Thymus (tissue), 11 donors: ENCODE measurements around the gene ERC2. TPM values are rescaled to one million over a fixed set of nuclear protein-coding genes. Genes with fewer than 3 reads are reported as not detected.

Experiments
- DNase-seq, 9 donors: peaks; one replicate each; pipeline ENCODE4 v3.0.0-alpha.2; 2013; ENCODE audit warnings: low spot score in 9 of 9, low read depth in 6 of 9, missing footprints in 1 of 9
- H3K27ac ChIP-seq, 2 donors: one replicate each; pipeline ENCODE4 v1.5.1; 2013; ENCODE audit warnings: control low read depth in 1 of 2, low read depth in 1 of 2, low read length in 1 of 2, mild to moderate bottlenecking in 1 of 2, moderate library complexity in 1 of 2
- H3K27me3 ChIP-seq, 2 donors: one replicate each; pipeline ENCODE4 v1.5.1; 2013; ENCODE audit warnings: low read length in 1 of 2; ENCODE audit not compliant: control insufficient read depth in 2 of 2, insufficient read depth in 1 of 2
- H3K36me3 ChIP-seq, 2 donors: one replicate each; pipeline ENCODE4 v1.5.1; 2013; ENCODE audit warnings: low read length in 1 of 2, mild to moderate bottlenecking in 1 of 2, moderate library complexity in 1 of 2; ENCODE audit not compliant: control insufficient read depth in 2 of 2, insufficient read depth in 2 of 2
- H3K4me1 ChIP-seq, 2 donors: one replicate each; pipeline ENCODE4 v1.5.1; 2013; ENCODE audit warnings: low read length in 2 of 2; ENCODE audit not compliant: control insufficient read depth in 2 of 2, insufficient read depth in 2 of 2
- H3K4me3 ChIP-seq, 2 donors: one replicate each; pipeline ENCODE4 v1.5.1; 2013; ENCODE audit warnings: low read length in 2 of 2, control low read depth in 1 of 2, mild to moderate bottlenecking in 1 of 2
- H3K9me3 ChIP-seq, 2 donors: one replicate each; pipeline ENCODE4 v1.5.1; 2013; ENCODE audit warnings: low read length in 1 of 2, mild to moderate bottlenecking in 1 of 2; ENCODE audit not compliant: control insufficient read depth in 2 of 2, insufficient read depth in 1 of 2
- WGBS: extraction: QIAGEN DNeasy Blood & Tissue Kit; methylation state at CpG from one replicate; pipeline ENCODE4 v1.1.7; 2013; 5-methylcytosine and 5-hydroxymethylcytosine counted together
- polyA plus RNA-seq: library from polyadenylated mRNA; stranded (reverse); fragments of 200-250 nt; gene quantifications from one replicate; pipeline ENCODE4 v1.2.3, GENCODE V29; 2013
- total RNA-seq: library from RNA; stranded (reverse); fragments of 120-200 nt; gene quantifications from one replicate; pipeline ENCODE4 v1.2.4, GENCODE V29; 2013
- donor health status: healthy.

ERC2 gene
- total and polyA plus RNA-seq, 2 donors = 0.28 to 0.50 TPM

DNA sequence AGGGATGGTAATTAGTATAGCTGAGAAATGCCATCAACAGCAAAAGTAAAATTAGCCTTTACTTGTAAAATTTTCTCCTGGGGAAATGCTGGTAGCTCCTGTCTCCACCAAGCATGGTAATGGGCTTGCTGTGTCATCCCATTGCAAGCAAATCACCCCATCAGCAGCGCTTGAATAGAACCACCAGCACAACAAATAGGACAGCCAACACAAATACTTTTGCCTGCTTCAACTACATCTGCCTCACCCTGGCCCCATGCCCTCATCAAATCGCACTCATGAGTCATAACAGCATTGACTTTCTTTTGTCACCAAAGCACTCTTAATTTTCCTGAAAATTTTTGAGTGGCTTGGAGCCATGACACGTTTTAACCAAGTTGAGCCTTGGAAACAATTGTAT lies 52.6 kb downstream of the ERC2 start:
- Histone ChIP-seq H3K36me3 (no peaks in the 10 kb centered on the region), H3K4me3 (no peak overlapping the region), H3K4me1 (no peaks in the 10 kb centered on the region), H3K9me3 (no peaks in the 10 kb centered on the region), H3K27ac (no peak overlapping the region), H3K27me3 (no peaks in the 10 kb centered on the region)
- no peak for DNase-seq
- 84% methylated on average over 3 of the region's 3 CpGs for WGBS

DNA sequence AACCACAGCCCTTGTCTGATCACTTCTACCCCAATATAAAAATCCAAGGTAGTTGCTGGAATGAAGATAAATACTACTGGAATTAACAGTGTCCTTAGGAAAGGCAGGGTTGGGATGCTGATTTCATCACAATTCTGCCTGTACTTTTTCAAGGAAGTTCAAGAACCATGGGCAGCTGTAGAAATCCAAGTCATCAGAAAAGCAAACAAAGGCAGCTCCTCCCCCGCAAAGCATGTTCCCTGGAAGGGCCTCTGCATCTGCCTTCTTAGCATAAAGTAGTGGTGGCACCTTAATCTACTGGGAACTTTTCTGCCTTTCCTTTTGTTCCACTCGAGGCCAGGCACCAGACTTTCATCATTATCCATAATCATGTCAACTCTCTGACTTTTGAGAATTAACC lies 54.4 kb downstream of the ERC2 start:
- H3K27me3 ChIP-seq = no peaks in the 10 kb centered on the region
- no peaks in the 10 kb centered on the region for H3K9me3 ChIP-seq
- H3K36me3 ChIP-seq = no peaks in the 10 kb centered on the region
- no peaks in the 10 kb centered on the region for H3K4me1 ChIP-seq
- DNase-seq = no peak
- no peak overlapping the region for H3K27ac ChIP-seq
- 58% methylated on average over 2 of the region's 2 CpGs for WGBS
- H3K4me3 ChIP-seq = no peak overlapping the region

DNA sequence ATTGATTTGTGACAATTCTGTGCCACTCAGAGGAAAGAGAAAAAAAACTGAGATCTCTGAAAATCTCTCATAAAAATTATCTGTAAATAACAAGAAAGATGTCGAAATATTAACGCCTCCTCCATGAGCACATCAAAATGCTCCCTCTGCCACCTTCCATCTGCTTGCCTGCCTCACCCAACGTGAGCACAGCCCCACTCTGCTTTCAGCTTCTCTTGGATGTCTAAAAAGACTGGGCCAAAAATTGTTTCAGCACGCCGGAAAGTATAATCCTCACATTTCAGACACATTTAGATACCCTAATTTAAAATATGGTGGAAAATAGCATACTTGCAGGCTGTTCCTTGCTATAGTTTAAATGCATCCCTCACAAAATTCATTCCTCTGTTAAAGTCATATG lies 57.1 kb downstream of the ERC2 start:
- no peaks in the 10 kb centered on the region for H3K4me1 ChIP-seq
- DNase-seq = no peak
- no peaks in the 10 kb centered on the region for H3K27me3 ChIP-seq
- no peaks in the 10 kb centered on the region for H3K9me3 ChIP-seq
- H3K27ac ChIP-seq = no peak overlapping the region
- WGBS = 94% methylated on average over 5 of the region's 5 CpGs
- no peaks in the 10 kb centered on the region for H3K36me3 ChIP-seq
- no peak overlapping the region for H3K4me3 ChIP-seq

DNA sequence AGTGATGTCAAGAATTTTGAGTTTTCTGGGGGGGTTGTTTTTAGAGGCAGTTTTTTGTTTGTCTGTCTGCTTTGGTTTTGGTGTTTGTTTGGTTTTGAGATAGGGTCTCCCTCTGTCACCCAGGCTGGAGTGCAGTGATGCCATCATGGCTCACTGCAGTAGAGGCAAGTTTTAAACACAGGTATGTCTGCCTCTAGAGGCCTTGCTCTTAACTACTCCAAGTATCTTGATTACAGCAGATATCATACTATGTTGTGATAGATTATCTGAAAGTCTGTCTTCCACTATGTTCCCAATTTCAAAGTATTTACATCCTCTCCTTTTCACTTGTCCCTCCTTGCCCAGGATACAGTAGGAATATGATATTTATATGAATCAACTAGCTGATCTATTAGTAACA lies 57.7 kb downstream of the ERC2 start:
- Histone ChIP-seq H3K4me1 (no peaks in the 10 kb centered on the region), H3K27ac (no peak overlapping the region)

DNA sequence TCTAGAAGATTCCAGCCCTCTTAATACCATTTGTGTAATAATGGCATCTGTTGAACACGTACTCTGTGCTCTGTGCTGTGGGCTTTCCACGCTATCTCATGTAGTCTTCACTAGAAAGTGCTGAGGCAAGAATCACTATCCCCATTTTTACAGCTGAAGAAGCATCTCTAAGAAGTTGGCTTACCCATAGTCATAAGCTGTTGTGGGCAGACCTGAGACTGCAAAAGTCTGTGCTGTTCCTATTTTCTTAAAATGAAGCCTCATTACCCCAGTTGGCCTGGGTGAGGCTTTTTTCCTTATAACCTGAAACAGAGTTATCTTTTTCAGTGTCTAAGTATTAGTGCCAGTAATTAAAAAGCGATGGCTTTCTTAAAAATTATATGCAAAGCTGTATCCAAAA lies 58.5 kb downstream of the ERC2 start:
- H3K27me3 ChIP-seq = no peaks in the 10 kb centered on the region
- no peak for DNase-seq
- H3K36me3 ChIP-seq = no peaks in the 10 kb centered on the region
- 98% methylated on average over 3 of the region's 3 CpGs for WGBS
- no peak overlapping the region for H3K27ac ChIP-seq
- H3K9me3 ChIP-seq = no peaks in the 10 kb centered on the region
- H3K4me1 ChIP-seq = no peaks in the 10 kb centered on the region
- H3K4me3 ChIP-seq = no peak overlapping the region

More for the DNA sequence above, 57.7 kb downstream of the ERC2 start:
- Histone ChIP-seq H3K9me3 (no peaks in the 10 kb centered on the region), H3K27me3 (no peaks in the 10 kb centered on the region), H3K4me3 (no peak overlapping the region), H3K36me3 (no peaks in the 10 kb centered on the region)
- DNase-seq = no peak

DNA sequence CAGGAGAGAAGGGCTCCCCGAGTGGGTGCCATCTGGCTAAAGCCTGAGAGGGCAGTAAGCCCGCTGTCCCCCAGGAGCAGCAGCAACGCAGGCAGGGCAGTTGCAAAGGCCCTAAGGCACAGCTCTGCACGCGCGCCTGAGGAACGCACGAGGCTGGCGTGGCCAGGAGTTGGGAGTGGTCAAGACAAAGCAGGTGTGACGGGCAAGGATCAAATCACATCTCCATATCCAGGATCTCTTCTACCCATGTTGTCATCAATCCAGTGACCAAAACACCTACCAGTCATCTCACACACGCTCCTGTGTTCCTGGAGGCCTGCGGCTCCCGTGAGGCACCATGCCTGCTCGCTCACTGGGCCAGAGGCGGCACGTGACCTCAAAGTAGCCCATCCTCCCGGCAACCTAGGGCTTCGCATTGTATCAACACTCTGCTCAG lies 59.5 kb downstream of the ERC2 start:
- no peaks in the 10 kb centered on the region for H3K4me1 ChIP-seq
- H3K36me3 ChIP-seq = no peaks in the 10 kb centered on the region
- H3K27ac ChIP-seq = no peak overlapping the region
- no peaks in the 10 kb centered on the region for H3K9me3 ChIP-seq
- no peak overlapping the region for H3K4me3 ChIP-seq
- WGBS = 98% methylated on average over 18 of the region's 18 CpGs
- H3K27me3 ChIP-seq = no peaks in the 10 kb centered on the region
- no peak for DNase-seq

DNA sequence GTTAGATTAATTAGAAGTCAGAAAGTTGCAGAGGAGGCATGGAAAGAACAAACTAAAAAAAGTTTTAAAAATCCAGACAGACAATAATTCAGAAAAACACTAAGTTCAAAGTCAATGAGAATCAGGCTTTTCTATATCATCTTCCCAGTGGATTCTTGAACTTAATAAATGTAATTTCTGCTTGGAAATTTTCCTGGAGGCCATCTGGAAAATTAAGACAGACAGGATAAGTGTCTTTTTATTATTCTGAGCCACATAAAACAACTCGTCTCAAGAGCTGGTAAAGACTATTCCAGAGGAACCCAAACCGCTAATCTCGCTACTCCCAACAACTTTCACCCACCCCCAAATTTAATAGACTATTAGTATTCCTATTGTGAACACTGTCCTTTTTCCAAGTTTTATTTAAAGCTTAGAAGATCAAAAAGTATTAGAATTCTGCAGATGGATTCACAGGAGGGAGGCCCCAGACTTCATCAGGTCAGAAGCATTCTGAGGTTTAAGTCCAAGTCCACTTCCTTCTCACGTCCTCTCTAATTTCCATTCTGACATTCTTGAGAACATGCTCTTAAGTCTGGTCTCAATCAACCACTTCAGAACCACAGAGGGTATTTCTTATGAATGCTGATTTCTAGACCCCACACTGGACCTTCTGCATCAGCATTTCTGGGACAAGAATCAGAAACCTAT lies 61.3 kb downstream of the ERC2 start:
- H3K4me3 ChIP-seq = no peak overlapping the region
- no peaks in the 10 kb centered on the region for H3K9me3 ChIP-seq
- 93% methylated on average over 4 of the region's 4 CpGs for WGBS
- H3K27me3 ChIP-seq = no peaks in the 10 kb centered on the region
- H3K27ac ChIP-seq = no peak overlapping the region
- no peak for DNase-seq
- H3K36me3 ChIP-seq = no peaks in the 10 kb centered on the region
- H3K4me1 ChIP-seq = no peaks in the 10 kb centered on the region

DNA sequence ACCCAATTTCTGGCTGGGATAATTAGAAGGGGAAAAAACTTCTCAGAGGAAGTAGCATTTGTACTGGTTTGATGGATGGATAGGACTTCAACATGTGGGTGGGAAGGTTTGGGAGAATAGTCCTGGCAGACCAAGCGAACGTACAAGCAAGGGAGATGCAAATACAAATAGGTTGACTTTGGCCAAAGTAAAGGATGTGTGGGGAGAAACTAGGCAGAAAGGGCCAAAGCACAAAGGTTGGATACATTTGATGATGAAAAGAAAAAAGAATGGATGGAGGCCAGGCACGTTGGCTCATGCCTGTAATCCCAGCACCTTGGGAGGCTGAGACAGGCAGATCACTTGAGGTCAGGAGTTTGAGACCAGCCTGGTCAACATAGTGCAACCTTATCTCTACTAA lies 63.4 kb downstream of the ERC2 start:
- Histone ChIP-seq H3K4me3 (no peak overlapping the region), H3K27me3 (no peaks in the 10 kb centered on the region), H3K4me1 (no peaks in the 10 kb centered on the region), H3K36me3 (no peaks in the 10 kb centered on the region), H3K27ac (no peak overlapping the region), H3K9me3 (no peaks in the 10 kb centered on the region)
- WGBS = 99% methylated on average over 3 of the region's 3 CpGs
- no peak for DNase-seq

DNA sequence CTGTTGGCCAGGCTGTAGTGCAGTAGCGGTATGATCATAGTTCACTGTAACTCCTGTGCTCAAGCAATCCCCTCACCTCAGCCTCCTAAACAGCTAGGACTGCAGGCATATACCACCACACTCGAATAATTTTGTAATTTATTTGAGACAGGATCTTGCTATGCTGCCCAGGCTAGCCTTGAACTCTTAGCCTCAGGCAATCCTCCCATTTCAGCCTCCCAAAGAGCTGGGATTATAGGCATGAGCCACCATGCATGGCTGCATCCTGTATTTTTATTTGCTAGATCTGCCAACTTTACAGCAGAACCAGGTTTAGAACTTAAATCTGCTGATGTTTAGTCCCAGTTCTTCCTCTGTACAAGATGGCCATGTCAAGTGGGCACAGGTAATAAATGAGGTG lies 69.6 kb downstream of the ERC2 start:
- Histone ChIP-seq H3K27ac (no peak overlapping the region), H3K9me3 (no peaks in the 10 kb centered on the region), H3K36me3 (no peaks in the 10 kb centered on the region), H3K4me1 (no peaks in the 10 kb centered on the region), H3K4me3 (no peak overlapping the region), H3K27me3 (no peaks in the 10 kb centered on the region)
- WGBS = 81% methylated on average over 2 of the region's 2 CpGs
- no peak for DNase-seq

DNA sequence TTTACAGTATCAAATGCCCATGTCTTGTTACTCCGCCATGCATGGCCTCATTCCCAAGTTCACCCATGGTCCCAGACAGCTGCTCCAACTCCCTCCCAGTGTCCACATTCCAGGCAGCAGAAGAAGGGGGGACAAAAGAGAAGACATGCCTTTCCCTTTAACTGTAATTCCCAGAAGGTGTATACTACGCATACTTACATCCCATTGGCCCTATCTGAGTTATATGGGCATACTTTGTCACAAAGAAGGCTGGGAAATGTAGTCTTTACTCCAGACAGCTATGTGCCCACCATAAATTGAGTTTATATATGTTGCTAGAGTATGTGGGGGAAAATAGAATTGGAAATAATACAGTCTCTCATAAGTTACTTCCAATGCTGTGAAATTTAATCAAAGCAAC lies 70.5 kb downstream of the ERC2 start:
- 92% methylated on average over 2 of the region's 2 CpGs for WGBS
- DNase-seq = no peak
- no peak overlapping the region for H3K27ac ChIP-seq
- no peaks in the 10 kb centered on the region for H3K9me3 ChIP-seq
- H3K4me1 ChIP-seq = no peaks in the 10 kb centered on the region
- H3K4me3 ChIP-seq = no peak overlapping the region
- H3K27me3 ChIP-seq = no peaks in the 10 kb centered on the region
- no peaks in the 10 kb centered on the region for H3K36me3 ChIP-seq
